ENCODE data around the gene SLC1A5. TPM values are rescaled to one million over a fixed set of nuclear protein-coding genes. Genes with fewer than 3 reads are reported as not detected.

Gene SLC1A5
- total RNA-seq, 1 donor from 2014 or later = 131 TPM

DNA sequence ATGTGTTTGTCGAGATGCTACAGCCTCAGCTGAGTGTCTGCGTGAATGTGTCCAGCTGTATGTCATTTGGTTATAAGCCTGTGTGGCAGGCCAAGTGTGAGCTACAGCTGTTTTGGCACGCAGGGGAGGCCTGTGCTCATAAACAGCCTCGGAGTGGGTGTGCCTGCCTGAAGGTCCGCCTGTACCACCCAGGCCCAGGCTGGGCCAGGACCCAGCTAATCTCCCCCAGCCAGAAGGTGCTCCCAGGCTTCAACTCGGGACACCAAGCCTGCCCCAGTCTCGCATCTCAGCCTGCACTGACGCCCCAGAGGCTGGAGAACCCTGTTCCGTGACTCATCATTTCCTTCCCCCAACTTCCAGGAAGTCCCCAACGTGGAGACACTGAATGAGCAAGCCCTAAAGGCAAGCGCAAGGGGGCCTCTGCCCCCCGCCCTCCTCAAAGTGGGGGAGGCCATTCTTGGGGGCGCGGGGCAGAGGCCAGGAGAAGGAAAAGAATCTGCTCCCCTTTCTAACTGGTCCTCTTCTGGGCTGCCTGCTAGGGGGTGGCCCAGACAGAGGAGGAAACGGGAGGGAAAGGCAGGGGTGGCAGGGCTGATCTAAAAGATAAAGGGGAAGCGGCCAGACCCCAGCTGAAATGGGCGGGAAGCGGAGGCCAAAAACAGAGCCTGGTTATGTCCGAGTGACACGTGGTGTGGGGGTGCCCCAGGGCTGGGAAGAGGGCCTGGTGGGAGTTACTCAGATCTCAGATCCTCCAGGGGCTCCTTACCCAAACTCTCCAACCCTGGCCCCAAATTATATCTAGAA is 2.0 kb downstream of the SLC1A5 start:
- Mint-ChIP-seq H3K36me3 (ENCODE audit: low read depth) (peaks cover 13% of the 10 kb centered on the region), H3K27me3 (ENCODE audit: low read depth) (peaks cover 3% of the 10 kb centered on the region), H3K4me3 (peak overlapping the region; percentile 99), H3K27ac (ENCODE audit: unreplicated experiment) (peak overlapping the region; percentile 98), H3K9me3 (no peaks in the 10 kb centered on the region), H3K4me1 (peaks cover 49% of the 10 kb centered on the region)
- DNase-seq (ENCODE audit: low read depth, low spot score) = peak; percentile 40
- TF ChIP-seq, protein P1, sequence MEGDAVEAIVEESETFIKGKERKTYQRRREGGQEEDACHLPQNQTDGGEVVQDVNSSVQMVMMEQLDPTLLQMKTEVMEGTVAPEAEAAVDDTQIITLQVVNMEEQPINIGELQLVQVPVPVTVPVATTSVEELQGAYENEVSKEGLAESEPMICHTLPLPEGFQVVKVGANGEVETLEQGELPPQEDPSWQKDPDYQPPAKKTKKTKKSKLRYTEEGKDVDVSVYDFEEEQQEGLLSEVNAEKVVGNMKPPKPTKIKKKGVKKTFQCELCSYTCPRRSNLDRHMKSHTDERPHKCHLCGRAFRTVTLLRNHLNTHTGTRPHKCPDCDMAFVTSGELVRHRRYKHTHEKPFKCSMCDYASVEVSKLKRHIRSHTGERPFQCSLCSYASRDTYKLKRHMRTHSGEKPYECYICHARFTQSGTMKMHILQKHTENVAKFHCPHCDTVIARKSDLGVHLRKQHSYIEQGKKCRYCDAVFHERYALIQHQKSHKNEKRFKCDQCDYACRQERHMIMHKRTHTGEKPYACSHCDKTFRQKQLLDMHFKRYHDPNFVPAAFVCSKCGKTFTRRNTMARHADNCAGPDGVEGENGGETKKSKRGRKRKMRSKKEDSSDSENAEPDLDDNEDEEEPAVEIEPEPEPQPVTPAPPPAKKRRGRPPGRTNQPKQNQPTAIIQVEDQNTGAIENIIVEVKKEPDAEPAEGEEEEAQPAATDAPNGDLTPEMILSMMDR (conservative IDR thresholded peaks at IDR 0.05) = no peak

DNA sequence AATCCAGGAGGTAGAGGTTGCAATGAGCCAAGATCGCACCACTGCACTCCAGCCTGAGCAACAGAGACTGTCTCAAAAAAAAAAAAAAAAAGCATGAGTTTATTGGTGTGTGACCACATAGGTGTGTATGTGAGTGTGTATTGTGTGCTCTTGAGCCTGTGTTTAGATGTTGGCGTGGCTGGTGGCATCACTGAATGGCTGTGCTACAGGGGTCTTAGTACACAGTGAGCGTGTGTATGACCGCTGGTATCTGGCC is 2.5 kb downstream of the SLC1A5 start:
- Mint-ChIP-seq H3K4me1 (peaks cover 49% of the 10 kb centered on the region), H3K9me3 (no peaks in the 10 kb centered on the region), H3K27ac (ENCODE audit: unreplicated experiment) (peak overlapping the region; percentile 98), H3K27me3 (ENCODE audit: low read depth) (peaks cover 3% of the 10 kb centered on the region), H3K4me3 (peak overlapping the region; percentile 99), H3K36me3 (ENCODE audit: low read depth) (peaks cover 13% of the 10 kb centered on the region)
- TF ChIP-seq, protein P1 (conservative IDR thresholded peaks at IDR 0.05) = no peak
- DNase-seq (ENCODE audit: low read depth, low spot score) = no peak

DNA sequence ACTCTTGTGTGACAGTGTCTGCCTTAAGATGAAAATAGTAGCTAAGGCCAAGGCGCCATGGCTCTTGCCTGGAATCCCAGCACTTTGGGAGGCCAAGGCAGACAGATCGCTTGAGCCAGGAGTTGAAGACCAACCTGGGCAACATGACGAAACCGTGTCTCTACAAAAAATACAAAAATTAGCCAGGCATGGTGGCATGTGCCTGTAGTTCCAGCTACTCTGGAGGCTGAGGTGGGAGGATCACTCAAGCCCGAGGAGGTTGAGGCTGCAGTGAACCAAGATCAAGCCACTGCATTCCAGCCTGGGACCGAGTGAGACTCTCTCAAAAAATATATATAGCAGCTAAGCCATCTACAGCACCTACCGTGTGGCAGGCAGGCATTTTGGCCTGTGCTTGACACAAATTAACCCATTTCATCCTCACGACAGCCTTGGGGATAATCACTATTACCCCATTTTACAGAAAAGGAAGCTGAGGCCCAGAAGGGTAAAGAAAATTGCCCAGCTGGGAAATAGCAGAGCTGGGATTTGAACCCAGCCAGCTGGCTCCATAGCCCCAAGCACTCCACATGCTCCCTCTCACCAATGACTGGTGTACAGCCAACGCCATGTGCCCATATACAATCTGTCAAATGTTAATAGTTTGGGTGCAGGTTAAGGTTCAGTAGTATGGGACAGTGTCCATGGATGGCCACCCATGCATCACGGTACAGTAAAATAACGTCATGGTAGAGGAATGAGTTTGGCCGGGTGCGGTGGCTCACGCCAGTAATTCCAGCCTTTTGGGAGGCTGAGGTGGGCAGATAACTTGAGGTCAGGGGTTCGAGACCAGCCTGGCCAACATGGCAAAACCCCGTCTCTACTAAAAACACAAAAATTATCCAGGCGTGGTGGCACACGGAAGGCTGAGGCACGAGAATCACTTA is 3.1 kb downstream of the SLC1A5 start:
- Mint-ChIP-seq H3K36me3 (ENCODE audit: low read depth) (peaks cover 13% of the 10 kb centered on the region), H3K27me3 (ENCODE audit: low read depth) (peaks cover 3% of the 10 kb centered on the region), H3K27ac (ENCODE audit: unreplicated experiment) (peak overlapping the region; percentile 98), H3K4me1 (peaks cover 49% of the 10 kb centered on the region), H3K9me3 (no peaks in the 10 kb centered on the region), H3K4me3 (peak overlapping the region; percentile 99)
- TF ChIP-seq, protein P1 (conservative IDR thresholded peaks at IDR 0.05) = no peak
- no peak for DNase-seq (ENCODE audit: low read depth, low spot score)

DNA sequence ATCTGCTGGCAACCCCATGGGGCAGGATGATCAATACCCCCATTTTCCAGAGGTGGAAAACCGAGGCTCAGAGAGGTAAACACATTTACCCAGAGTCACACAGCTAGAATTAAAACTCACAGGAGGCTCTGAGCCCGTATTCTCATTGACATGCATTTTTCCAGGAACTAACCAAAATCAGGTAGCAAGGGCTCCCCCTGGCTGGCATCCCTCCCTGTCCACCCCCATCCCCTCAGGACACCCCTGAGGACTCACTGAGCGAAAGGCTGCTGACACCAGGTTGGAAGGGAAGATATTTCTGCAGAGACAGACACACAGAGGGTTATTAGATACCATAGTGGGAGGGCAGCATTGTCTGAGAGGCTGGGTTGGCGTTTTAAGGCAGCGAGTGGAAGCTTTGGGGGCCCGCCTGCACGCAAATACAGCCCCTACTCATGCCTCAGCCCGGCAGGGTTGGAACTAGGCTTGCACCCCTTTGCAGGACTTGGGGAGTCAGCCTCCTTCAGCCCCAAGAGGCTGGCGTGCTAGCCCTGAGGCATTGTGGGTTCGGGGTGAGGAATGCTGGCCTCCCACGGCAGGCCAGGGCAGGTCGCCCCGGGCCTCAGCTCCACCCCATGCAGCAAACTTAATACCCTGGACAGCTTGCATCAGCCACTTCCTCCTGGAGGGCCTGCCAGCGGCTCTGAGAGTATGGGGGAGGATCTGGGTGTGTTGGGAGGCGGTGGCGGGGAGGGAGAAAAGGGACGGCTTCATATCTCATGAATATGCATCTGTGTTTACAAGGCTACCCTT is 3.9 kb downstream of the SLC1A5 start:
- Mint-ChIP-seq H3K36me3 (ENCODE audit: low read depth) (peaks cover 13% of the 10 kb centered on the region), H3K4me3 (peak overlapping the region; percentile 99), H3K4me1 (peaks cover 49% of the 10 kb centered on the region), H3K9me3 (no peaks in the 10 kb centered on the region), H3K27ac (ENCODE audit: unreplicated experiment) (peak overlapping the region; percentile 97), H3K27me3 (ENCODE audit: low read depth) (peaks cover 3% of the 10 kb centered on the region)
- TF ChIP-seq, protein P1 (conservative IDR thresholded peaks at IDR 0.05) = no peak
- DNase-seq (ENCODE audit: low read depth, low spot score) = peak; percentile 51

DNA sequence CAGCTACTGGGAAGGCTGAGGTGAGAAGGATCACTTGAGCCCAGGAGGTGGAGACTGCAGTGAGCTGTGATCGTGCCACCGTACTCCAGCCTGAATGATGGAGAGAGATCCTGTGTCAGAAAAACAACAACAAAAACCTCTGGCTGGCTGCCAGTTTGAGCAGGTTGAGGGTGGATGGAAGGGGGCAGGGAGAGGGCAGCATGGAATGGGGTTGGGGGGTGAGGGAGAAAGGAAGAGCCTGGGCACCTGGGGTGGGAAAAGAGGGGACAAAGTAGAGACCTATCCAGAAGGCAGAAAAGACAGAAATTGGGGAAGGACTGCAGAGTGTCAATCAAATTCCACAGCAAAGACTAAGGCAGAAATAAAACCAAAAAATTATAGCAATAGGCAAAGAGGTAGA is 4.7 kb downstream of the SLC1A5 start:
- TF ChIP-seq, protein P1 (conservative IDR thresholded peaks at IDR 0.05) = no peak
- Mint-ChIP-seq H3K4me3 (peak overlapping the region; percentile 99), H3K36me3 (ENCODE audit: low read depth) (peaks cover 13% of the 10 kb centered on the region), H3K9me3 (no peaks in the 10 kb centered on the region), H3K27ac (ENCODE audit: unreplicated experiment) (no peak overlapping the region), H3K4me1 (peaks cover 42% of the 10 kb centered on the region), H3K27me3 (ENCODE audit: low read depth) (peaks cover 3% of the 10 kb centered on the region)
- no peak for DNase-seq (ENCODE audit: low read depth, low spot score)

Data from neural crest cell (in vitro differentiated cells).